Transverse colon (tissue), 4 donors: Measurements from ENCODE around the gene RBPJ. TPM values are rescaled to one million over a fixed set of nuclear protein-coding genes. Genes with fewer than 3 reads are reported as not detected.

ENCODE experiments used
- DNase-seq: peaks from one replicate; pipeline ENCODE4 v3.0.0-alpha.2; 2019
- H3K27ac ChIP-seq, 4 donors: fragments of 200-600 bp; sonication (generic); 2 replicates each; pipeline ENCODE4 v1.5.1; 2016 to 2018; ENCODE audit warnings: inconsistent platforms in 4 of 4
- H3K27me3 ChIP-seq: fragments of 200-600 bp; sonication (generic); 2 replicates; pipeline ENCODE4 v1.5.1; 2017; ENCODE audit warnings: inconsistent platforms
- H3K36me3 ChIP-seq, 4 donors: fragments of 200-600 bp; sonication (generic); 2 replicates each; pipeline ENCODE4 v1.5.1; 2017 to 2019; ENCODE audit warnings: inconsistent platforms in 4 of 4
- H3K4me1 ChIP-seq, 4 donors: fragments of 200-600 bp; sonication (generic); 2 replicates each; pipeline ENCODE4 v1.5.1; 2017 to 2020; ENCODE audit warnings: inconsistent platforms in 4 of 4
- H3K4me3 ChIP-seq, 4 donors: fragments of 200-600 bp; sonication (generic); 1 replicate in 1 of 4; 2 replicates in 3 of 4; pipeline versions ENCODE4 v1.5.1 to v1.6.1; 2017 to 2019; ENCODE audit warnings: inconsistent platforms in 4 of 4
- H3K9me3 ChIP-seq, 2 donors: fragments of 200-600 bp; sonication (generic); 2 replicates each; pipeline ENCODE4 v1.5.1; 2017 to 2019; ENCODE audit warnings: inconsistent platforms in 2 of 2
- CTCF ChIP-seq, 5 experiments: fragments of 200-600 bp in 3 of 5; fragments of 450-650 bp in 2 of 5; sonication (generic) in 3 of 5; IDR thresholded peaks; 1 replicate in 2 of 5; 2 replicates in 3 of 5; pipeline ENCODE4 v1.5.1; 2016 to 2017; ENCODE audit warnings: antibody characterized with exemption in 5 of 5, inconsistent platforms in 3 of 5, mild to moderate bottlenecking in 2 of 5, moderate library complexity in 1 of 5
- EP300 ChIP-seq: sonication (generic); formaldehyde crosslinking; IDR thresholded peaks from one replicate; pipeline ENCODE4 v1.6.1; 2017; ENCODE audit warnings: antibody characterized with exemption, low read depth
- POLR2A ChIP-seq: fragments of 450-650 bp; IDR thresholded peaks from one replicate; pipeline ENCODE4 v1.6.1; 2016; ENCODE audit warnings: antibody characterized with exemption, mild to moderate bottlenecking, moderate library complexity
- POLR2AphosphoS5 ChIP-seq, 3 donors: sonication (generic); formaldehyde crosslinking; IDR thresholded peaks; one replicate each; pipeline ENCODE4 v1.6.1; 2016; ENCODE audit warnings: antibody characterized with exemption in 3 of 3
- WGBS, 2 donors: methylation state at CpG; one replicate each; pipeline ENCODE4 v1.1.5; 2018; ENCODE audit warnings: low coverage in 1 of 2; 5-methylcytosine and 5-hydroxymethylcytosine counted together
- in situ Hi-C, 4 donors: fragments of 200-750 bp; cut with MboI; loops; one replicate each; pipeline versions ENCODE4 v1.15.0 to v1.15.1; 2017; ENCODE audit warnings: low sequenced_read_pairs in 3 of 4, low pct_ligation_motif_present in 1 of 4, low pct_unique_long_range_greater_than_20kb in 1 of 4
- intact Hi-C: fragments of 100-400 bp; cut with DNase I; formaldehyde crosslinking; loops from one replicate; pipeline ENCODE4 v1.15.1; 2023; ENCODE audit warnings: low total_unique reads
- total RNA-seq, 4 donors: library from RNA; depleted of rRNA; stranded (reverse); fragments of >200 nt; gene quantifications; one replicate each; pipeline ENCODE4 v1.1.0, GENCODE V29; 2016

RBPJ gene
- total RNA-seq, 4 donors from 2014 or later: 15.1 to 104 (median 44.6) TPM

GRCh38 chr4:26298198-26298947 lies 22.4 kb upstream of the RBPJ start:
- no peak for DNase-seq
- no peaks in the 10 kb centered on the region for H3K36me3 ChIP-seq
- intact Hi-C loops: no loop called here
- in situ Hi-C loops: no loop called here
- no peaks in the 10 kb centered on the region for H3K27me3 ChIP-seq
- H3K4me3 ChIP-seq: no peak overlapping the region
- no peak overlapping the region for H3K27ac ChIP-seq
- no peaks in the 10 kb centered on the region for H3K9me3 ChIP-seq
- TF ChIP-seq POLR2AphosphoS5 (IDR thresholded peaks at IDR 0.05): no peak
- no peak for TF ChIP-seq POLR2A
- no peak for TF ChIP-seq EP300
- no peak for TF ChIP-seq CTCF (IDR thresholded peaks at IDR 0.05)
- H3K4me1 ChIP-seq: peaks cover 0 to 8% (median 0%) of the 10 kb centered on the region in 4 donors
- WGBS, 2 donors: 43 to 55% methylated on average over 5 of the region's 5 CpGs

DNA sequence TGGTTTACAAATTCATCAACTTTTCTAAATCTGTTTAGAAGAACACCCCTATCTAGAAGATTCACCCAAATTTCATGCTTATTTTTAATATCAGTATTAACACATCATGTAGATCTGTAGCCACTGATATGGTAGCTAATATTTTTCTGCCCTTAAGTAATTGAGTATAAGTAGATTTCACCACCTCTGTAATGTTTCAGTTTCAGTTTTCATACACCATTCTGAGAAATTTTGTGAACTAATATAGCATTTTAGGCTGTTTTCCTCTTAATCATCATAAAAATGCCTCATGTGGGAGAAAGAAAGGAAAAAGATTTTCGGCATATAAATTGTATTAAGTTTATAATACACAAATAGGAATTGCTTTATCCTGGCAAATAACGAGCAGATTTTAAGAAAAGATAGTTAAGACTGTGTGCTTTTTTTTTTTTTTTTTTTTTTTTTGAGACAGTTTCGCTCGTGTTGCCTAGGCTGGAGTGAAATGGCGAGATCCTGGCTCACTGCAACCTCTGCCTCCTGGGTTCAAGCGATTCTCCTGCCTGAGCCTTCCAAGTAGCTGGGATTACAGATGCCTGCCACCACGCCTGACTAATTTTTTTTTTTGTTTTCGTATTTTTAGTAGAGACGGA lies 21.4 kb upstream of the RBPJ start:
- Histone ChIP-seq H3K27me3 (no peaks in the 10 kb centered on the region), H3K9me3 (no peaks in the 10 kb centered on the region), H3K27ac (no peak overlapping the region), H3K4me3 (no peak overlapping the region), H3K4me1 (peaks cover 0 to 8% (median 0%) of the 10 kb centered on the region in 4 donors), H3K36me3 (no peaks in the 10 kb centered on the region)
- no peak for DNase-seq
- TF ChIP-seq EP300 (no peak), POLR2A (no peak), POLR2AphosphoS5 (IDR thresholded peaks at IDR 0.05) (no peak), CTCF (IDR thresholded peaks at IDR 0.05) (no peak)
- 73% methylated on average over 9 of the region's 9 CpGs for WGBS, 2 donors
- intact Hi-C loops (no loop called here), in situ Hi-C loops (no loop called here)

DNA sequence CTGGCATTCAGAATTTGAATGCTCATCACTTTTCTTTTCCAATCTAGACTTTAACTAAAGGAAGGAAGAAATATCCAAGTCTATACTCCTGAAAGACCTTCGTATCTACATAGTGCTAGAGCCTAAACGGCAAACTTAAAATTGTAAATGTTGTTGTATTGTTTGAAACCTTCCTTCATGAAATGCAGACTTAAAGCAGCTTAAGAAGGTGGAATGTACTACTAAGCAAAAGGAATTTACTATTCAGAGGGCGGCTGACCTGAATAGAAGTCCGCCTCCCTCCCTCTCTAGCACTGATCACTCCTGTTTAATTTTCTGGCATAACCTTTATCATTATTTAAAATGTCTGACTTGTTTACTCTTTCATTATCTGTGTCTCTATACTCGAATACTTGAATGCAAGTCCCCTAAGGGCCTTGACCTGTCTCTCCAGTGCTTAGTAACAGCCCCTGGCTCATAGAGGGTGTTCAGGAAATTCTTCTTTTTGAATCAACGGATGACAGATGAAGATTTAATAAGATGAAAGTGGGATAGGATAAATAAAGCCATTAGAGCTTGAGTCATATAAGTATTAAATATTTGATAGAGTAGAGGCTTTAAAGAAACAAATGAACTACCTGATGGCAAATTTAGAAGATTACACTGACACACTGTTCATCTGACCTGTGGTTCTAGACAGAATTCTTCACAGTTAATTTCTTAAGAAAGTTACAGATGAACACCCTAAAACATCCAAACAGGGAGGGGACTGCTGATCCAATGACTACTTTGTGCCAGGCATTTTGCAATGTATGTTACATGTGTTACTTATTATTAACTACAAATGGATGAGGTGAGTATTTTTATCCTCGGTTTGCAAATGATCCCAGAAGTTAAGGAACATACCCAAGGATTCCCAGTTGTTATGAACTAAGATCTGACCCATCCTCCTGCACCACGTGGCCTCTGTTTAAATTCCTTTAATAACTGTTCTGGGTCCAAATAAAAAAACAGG lies 20.2 kb upstream of the RBPJ start:
- Histone ChIP-seq H3K4me1 (peaks cover 0 to 8% (median 0%) of the 10 kb centered on the region in 4 donors), H3K36me3 (no peaks in the 10 kb centered on the region), H3K9me3 (no peaks in the 10 kb centered on the region), H3K27ac (no peak overlapping the region), H3K27me3 (no peaks in the 10 kb centered on the region), H3K4me3 (no peak overlapping the region)
- 83 to 86% methylated on average over 8 of the region's 8 CpGs for whole genome bisulfite sequencing, 2 donors
- TF ChIP-seq POLR2A (no peak), EP300 (no peak), POLR2AphosphoS5 (IDR thresholded peaks at IDR 0.05) (no peak), CTCF (IDR thresholded peaks at IDR 0.05) (no peak)
- no peak for DNase-seq
- intact Hi-C loops: no loop called here
- in situ Hi-C loops: loop anchor here in 1 of 4 donors (25.0 kb wide), 1 partner anchor 213 kb away; no protein-coding TSS in a partner anchor
